ENCODE measurements around the gene SNRNP25.

Gene SNRNP25

GRCh38 chr16:78444-79150 lies 25.0 kb downstream of the SNRNP25 start:
- DNase-seq = no peak

GRCh38 chr16:79151-80054 lies 25.8 kb downstream of the SNRNP25 start:
- no peak for DNase-seq

GRCh38 chr16:83060-83603 lies 29.5 kb downstream of the SNRNP25 start:
- DNase-seq = no peak

GRCh38 chr16:83781-84615 lies 30.4 kb downstream of the SNRNP25 start:
- DNase-seq = no peak

GRCh38 chr16:84718-85406 lies 31.2 kb downstream of the SNRNP25 start:
- peak; percentile 44 for DNase-seq

- DNase-seq = no peak
These were observed 31.8 kb downstream of the SNRNP25 start for GRCh38 chr16:85407-85782.

GRCh38 chr16:85865-86264 lies 32.2 kb downstream of the SNRNP25 start:
- DNase-seq = no peak

GRCh38 chr16:86483-86952 lies 32.9 kb downstream of the SNRNP25 start:
- no peak for DNase-seq

GRCh38 chr16:88613-89012 lies 35.0 kb downstream of the SNRNP25 start:
- DNase-seq = no peak

GRCh38 chr16:89391-90302 lies 36.0 kb downstream of the SNRNP25 start:
- no peak for DNase-seq

- DNase-seq = no peak
These were observed 37.9 kb downstream of the SNRNP25 start for GRCh38 chr16:91484-91883.

- no peak for DNase-seq
These were observed 39.1 kb downstream of the SNRNP25 start for GRCh38 chr16:92431-93339.

- DNase-seq = no peak
These were observed 41.3 kb downstream of the SNRNP25 start for GRCh38 chr16:94918-95265.

GRCh38 chr16:96935-97381 lies 43.3 kb downstream of the SNRNP25 start:
- peak; percentile 90 for DNase-seq

- DNase-seq = no peak
These were observed 44.2 kb downstream of the SNRNP25 start for GRCh38 chr16:97822-98221.

GRCh38 chr16:100989-101388 lies 47.4 kb downstream of the SNRNP25 start:
- DNase-seq = no peak

- DNase-seq = no peak
These were observed 48.0 kb downstream of the SNRNP25 start for GRCh38 chr16:101586-101985.

GRCh38 chr16:102060-102855 lies 48.6 kb downstream of the SNRNP25 start:
- no peak for DNase-seq

- no peak for DNase-seq
These were observed 50.7 kb downstream of the SNRNP25 start for GRCh38 chr16:104355-104754.

Data from CD4-positive, alpha-beta T cell treated with Interleukin-15 for 1 hour (primary cell).